Mammary epithelial cell (primary cell): ENCODE results near the gene DIS3L.

Source experiments
- EZH2 ChIP-seq: IDR thresholded peaks from 2 replicates; pipeline ENCODE4 v1.6.1; 2012; ENCODE audit warnings: low read length, inconsistent platforms, borderline replicate concordance
- TF ChIP-seq, protein P1 (sequence below), 2 donors: IDR thresholded peaks in 1 of 2; conservative IDR thresholded peaks in 1 of 2; 2 replicates each; pipeline ENCODE4 v1.5.1; 2011 to 2012; ENCODE audit warnings: inconsistent platforms in 2 of 2, low read length in 2 of 2, mild to moderate bottlenecking in 2 of 2, control low read depth in 1 of 2, low read depth in 1 of 2; ENCODE audit not compliant: insufficient read depth in 1 of 2; ENCODE audit errors: extremely low read depth in 1 of 2

DNA sequence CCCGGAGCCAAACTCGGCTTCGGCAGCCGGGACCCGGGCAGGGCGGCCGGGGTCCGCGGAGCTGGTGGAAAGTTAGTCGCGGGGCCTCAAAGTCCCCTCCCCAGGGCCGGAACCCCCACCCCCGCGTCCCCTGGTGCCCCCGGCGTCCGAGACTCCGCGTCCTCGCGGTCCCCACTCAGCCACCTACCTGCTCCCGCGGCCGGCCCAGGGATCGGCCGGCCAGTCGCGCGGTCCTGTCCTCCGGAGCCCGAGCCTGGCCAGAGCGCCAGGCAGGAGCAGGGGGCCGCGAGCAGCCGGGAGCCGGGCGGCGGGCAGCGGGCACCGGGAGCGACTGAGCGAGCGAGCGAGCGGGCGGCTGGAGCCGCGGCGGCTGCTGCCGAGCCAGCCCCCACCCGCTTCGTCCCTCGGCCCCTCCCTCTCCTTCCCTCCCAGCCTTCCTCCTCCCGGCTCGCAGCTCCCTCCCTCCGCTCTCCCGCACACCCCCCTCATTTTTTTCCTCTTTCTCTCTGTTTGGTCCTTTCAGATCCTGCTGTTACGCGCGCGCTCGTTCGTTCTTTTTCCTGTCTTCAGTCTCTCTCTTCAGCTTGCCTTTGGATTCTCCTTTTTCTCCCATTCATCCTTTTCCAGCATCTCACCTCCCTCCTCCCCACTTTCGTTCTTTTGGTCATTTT is 39.8 kb upstream of the DIS3L start, which contains the start of gene MEGF11:
- TF ChIP-seq, protein P1, sequence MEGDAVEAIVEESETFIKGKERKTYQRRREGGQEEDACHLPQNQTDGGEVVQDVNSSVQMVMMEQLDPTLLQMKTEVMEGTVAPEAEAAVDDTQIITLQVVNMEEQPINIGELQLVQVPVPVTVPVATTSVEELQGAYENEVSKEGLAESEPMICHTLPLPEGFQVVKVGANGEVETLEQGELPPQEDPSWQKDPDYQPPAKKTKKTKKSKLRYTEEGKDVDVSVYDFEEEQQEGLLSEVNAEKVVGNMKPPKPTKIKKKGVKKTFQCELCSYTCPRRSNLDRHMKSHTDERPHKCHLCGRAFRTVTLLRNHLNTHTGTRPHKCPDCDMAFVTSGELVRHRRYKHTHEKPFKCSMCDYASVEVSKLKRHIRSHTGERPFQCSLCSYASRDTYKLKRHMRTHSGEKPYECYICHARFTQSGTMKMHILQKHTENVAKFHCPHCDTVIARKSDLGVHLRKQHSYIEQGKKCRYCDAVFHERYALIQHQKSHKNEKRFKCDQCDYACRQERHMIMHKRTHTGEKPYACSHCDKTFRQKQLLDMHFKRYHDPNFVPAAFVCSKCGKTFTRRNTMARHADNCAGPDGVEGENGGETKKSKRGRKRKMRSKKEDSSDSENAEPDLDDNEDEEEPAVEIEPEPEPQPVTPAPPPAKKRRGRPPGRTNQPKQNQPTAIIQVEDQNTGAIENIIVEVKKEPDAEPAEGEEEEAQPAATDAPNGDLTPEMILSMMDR (conservative IDR thresholded peaks at IDR 0.05 in 1 of 2, IDR thresholded peaks at IDR 0.05 in 1 of 2; ENCODE audit: extremely low read depth in 1 of 2, insufficient read depth in 1 of 2, low read depth in 1 of 2, low read length in 2 of 2) = no peak
- no peak for TF ChIP-seq EZH2
